Testis (tissue), 3 donors: Measurements from ENCODE around the gene EIPR1. TPM values are rescaled to one million over a fixed set of nuclear protein-coding genes. Genes with fewer than 3 reads are reported as not detected.

Experiments used
- DNase-seq: peaks from one replicate; pipeline ENCODE4 v3.0.0-alpha.2; 2019
- H3K27ac ChIP-seq, 2 donors: fragments of 200-600 bp; sonication (generic); one replicate each; pipeline ENCODE4 v1.5.1; 2019
- H3K27me3 ChIP-seq: fragments of 200-600 bp; sonication (generic); one replicate; pipeline ENCODE4 v1.5.1; 2019
- H3K36me3 ChIP-seq: fragments of 200-600 bp; sonication (generic); one replicate; pipeline ENCODE4 v1.5.1; 2017; ENCODE audit warnings: low read depth; ENCODE audit errors: missing control alignments
- H3K4me1 ChIP-seq: fragments of 200-600 bp; sonication (generic); one replicate; pipeline ENCODE4 v1.5.1; 2019
- H3K4me3 ChIP-seq, 2 donors: fragments of 200-600 bp; sonication (generic); one replicate each; pipeline ENCODE4 v1.5.1; 2017 to 2019
- H3K9me3 ChIP-seq: fragments of 200-600 bp; sonication (generic); one replicate; pipeline ENCODE4 v1.5.1; 2017
- POLR2A ChIP-seq: fragments of 450-650 bp; IDR thresholded peaks from one replicate; pipeline ENCODE4 v1.6.1; 2017; ENCODE audit warnings: antibody characterized with exemption, mild to moderate bottlenecking, moderate library complexity
- WGBS, 2 donors: methylation state at CpG; one replicate each; pipeline ENCODE4 v1.1.5; 2018; 5-methylcytosine and 5-hydroxymethylcytosine counted together
- intact Hi-C: fragments of 100-400 bp; cut with DNase I; formaldehyde crosslinking; loops from one replicate; pipeline ENCODE4 v1.15.1; 2023; ENCODE audit warnings: low total_unique reads
- polyA plus RNA-seq: library from polyadenylated mRNA; stranded (reverse); fragments of 350-450 nt; fragmentation: Illumina TruSeq; extraction: RNeasy Lipid Tissue Mini Kit (QIAGEN cat#74804); gene quantifications from one replicate; pipeline ENCODE4 v1.2.3, GENCODE V29; 2014; ENCODE audit warnings: low read depth, low replicate concordance; ENCODE audit not compliant: insufficient read depth
- total RNA-seq, 2 donors: library from RNA; depleted of rRNA; stranded (reverse); fragments of >200 nt; gene quantifications; one replicate each; pipeline ENCODE4 v1.2.3, GENCODE V29; 2016
- TF ChIP-seq, protein P1 (sequence below), 3 experiments: fragments of 450-650 bp in 2 of 3; fragments of 200-600 bp in 1 of 3; sonication (generic) in 1 of 3; IDR thresholded peaks; one replicate each; pipeline ENCODE4 v1.5.1; 2016 to 2019; ENCODE audit warnings: antibody characterized with exemption in 3 of 3, mild to moderate bottlenecking in 2 of 3, moderate library complexity in 1 of 3

Gene EIPR1
- total and polyA plus RNA-seq, 3 donors from 2014 or later, result 31.5 to 40.2 (median 32.1) TPM

DNA sequence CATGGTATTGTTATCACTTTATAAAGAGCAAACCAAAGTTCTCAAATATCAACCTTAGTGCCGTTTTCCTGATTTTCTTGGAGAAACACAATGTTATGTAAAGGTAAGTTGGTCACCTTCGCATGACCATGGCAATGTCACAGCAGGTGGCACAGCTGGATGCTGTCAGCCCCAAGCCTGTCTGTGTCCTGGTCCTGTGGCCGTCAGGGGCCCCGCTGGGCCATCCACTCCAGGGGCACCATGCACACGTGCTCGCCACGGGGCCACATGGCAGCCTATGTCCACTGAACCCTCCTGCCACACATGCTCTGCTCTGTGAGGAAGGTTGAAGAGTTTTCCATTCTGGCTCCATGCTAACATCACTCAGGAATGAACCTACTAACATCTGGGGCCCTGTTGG lies 85.9 kb downstream of the EIPR1 start:
- Histone ChIP-seq H3K9me3 (no peaks in the 10 kb centered on the region), H3K27ac (no peak overlapping the region), H3K4me3 (no peak overlapping the region), H3K27me3 (no peaks in the 10 kb centered on the region), H3K36me3 (no peaks in the 10 kb centered on the region), H3K4me1 (no peaks in the 10 kb centered on the region)
- 94% methylated on average over 7 of the region's 7 CpGs for WGBS, 2 donors
- intact Hi-C loops, result no loop called here
- no peak for DNase-seq
- TF ChIP-seq, protein P1, sequence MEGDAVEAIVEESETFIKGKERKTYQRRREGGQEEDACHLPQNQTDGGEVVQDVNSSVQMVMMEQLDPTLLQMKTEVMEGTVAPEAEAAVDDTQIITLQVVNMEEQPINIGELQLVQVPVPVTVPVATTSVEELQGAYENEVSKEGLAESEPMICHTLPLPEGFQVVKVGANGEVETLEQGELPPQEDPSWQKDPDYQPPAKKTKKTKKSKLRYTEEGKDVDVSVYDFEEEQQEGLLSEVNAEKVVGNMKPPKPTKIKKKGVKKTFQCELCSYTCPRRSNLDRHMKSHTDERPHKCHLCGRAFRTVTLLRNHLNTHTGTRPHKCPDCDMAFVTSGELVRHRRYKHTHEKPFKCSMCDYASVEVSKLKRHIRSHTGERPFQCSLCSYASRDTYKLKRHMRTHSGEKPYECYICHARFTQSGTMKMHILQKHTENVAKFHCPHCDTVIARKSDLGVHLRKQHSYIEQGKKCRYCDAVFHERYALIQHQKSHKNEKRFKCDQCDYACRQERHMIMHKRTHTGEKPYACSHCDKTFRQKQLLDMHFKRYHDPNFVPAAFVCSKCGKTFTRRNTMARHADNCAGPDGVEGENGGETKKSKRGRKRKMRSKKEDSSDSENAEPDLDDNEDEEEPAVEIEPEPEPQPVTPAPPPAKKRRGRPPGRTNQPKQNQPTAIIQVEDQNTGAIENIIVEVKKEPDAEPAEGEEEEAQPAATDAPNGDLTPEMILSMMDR (IDR thresholded peaks at IDR 0.05), result no peak
- TF ChIP-seq POLR2A, result no peak

DNA sequence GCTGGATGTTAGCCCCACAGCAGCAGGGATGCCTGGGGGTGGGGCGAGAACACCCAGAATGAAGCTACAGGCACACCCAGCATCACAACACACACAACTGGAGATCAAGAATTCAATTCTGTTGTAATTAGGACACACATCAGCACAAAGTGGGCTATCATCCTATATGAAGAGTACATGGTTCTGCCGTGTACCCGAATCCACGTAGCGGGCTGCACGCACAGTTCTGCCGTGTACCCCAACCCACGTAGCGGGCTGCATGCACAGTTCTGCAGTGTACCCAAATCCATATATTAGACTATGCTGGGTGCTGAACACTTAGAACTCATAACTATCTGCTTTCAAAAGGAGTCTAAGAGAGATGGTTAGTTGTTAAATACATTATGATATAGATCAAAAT lies 86.5 kb downstream of the EIPR1 start:
- DNase-seq, result no peak
- no peaks in the 10 kb centered on the region for H3K36me3 ChIP-seq
- H3K27me3 ChIP-seq, result no peaks in the 10 kb centered on the region
- H3K9me3 ChIP-seq, result no peaks in the 10 kb centered on the region
- H3K27ac ChIP-seq, result no peak overlapping the region
- H3K4me1 ChIP-seq, result no peaks in the 10 kb centered on the region
- no peak for TF ChIP-seq POLR2A
- TF ChIP-seq, protein P1 (IDR thresholded peaks at IDR 0.05), result no peak
- intact Hi-C loops, result no loop called here
- H3K4me3 ChIP-seq, result no peak overlapping the region
- whole genome bisulfite sequencing, 2 donors, result 93 to 98% methylated on average over 8 to 9 of the region's 9 CpGs

DNA sequence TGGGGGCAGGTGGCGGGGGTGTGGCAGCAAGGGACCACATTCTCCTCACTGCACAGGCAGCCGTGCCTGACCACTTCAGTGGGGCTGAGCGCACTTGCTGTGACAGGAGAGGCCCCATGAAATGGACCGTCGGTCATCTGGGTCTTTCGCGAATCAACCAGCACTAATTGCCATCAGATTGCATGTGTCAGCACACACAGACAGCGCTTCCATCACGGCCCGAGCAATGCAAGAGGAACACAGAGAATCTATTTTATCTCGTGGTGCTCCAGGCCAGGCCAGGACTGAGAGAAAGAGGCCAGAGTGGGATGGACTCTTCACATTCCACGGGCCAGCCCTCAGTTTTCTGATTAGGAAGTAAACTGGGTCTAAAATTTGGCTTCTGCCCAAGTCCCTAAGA lies 87.0 kb downstream of the EIPR1 start:
- Histone ChIP-seq H3K27ac (no peak overlapping the region), H3K9me3 (no peaks in the 10 kb centered on the region), H3K4me1 (no peaks in the 10 kb centered on the region), H3K27me3 (no peaks in the 10 kb centered on the region), H3K36me3 (no peaks in the 10 kb centered on the region), H3K4me3 (no peak overlapping the region)
- no peak for DNase-seq
- 75 to 81% methylated on average over 12 of the region's 12 CpGs for WGBS, 2 donors
- TF ChIP-seq POLR2A, result no peak
- TF ChIP-seq, protein P1 (IDR thresholded peaks at IDR 0.05), result no peak
- intact Hi-C loops, result no loop called here

DNA sequence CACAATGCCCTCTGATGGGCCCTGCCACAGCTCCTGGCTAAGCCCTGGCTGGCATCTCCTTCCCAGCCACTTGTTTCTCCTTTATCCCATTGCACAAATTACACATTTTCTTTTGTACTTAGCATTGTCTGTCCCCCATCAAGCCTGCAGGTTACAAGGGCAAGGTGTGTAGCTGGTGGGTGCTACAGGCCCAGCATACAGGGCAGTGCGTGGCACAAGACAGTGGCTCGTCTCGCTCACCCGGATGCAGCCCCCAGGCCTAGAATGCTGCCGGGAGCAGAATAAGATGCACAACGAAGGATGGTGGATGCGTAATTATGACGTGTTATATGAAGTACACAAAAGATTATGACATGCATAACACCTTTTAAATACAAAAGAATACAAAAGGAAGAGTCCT lies 87.6 kb downstream of the EIPR1 start:
- Histone ChIP-seq H3K9me3 (no peaks in the 10 kb centered on the region), H3K27ac (no peak overlapping the region), H3K4me1 (no peaks in the 10 kb centered on the region), H3K36me3 (no peaks in the 10 kb centered on the region), H3K27me3 (no peaks in the 10 kb centered on the region), H3K4me3 (no peak overlapping the region)
- TF ChIP-seq POLR2A, result no peak
- DNase-seq, result no peak
- intact Hi-C loops, result no loop called here
- 96 to 97% methylated on average over 8 of the region's 8 CpGs for WGBS, 2 donors

DNA sequence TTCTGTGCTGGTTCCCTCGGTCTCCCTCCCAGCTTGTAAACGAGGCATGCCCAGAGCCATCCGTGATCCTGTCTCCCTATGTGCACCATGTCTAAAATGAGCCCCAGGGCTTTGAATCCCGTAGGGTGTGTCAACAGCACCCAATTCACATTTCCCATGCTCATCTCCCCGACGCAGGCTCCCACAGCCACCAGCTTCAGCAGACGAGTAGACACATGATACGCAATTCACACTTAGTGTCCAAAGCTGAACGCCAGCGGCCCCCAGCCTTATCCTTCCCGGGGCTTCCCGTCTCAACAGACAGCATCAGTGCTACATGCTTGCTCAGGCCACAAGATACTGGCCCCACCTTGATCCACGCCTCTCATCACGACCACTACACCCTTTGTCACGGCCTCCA lies 88.1 kb downstream of the EIPR1 start:
- no peak overlapping the region for H3K27ac ChIP-seq
- no peak for TF ChIP-seq POLR2A
- TF ChIP-seq, protein P1 (IDR thresholded peaks at IDR 0.05), result no peak
- no peaks in the 10 kb centered on the region for H3K27me3 ChIP-seq
- no peak overlapping the region for H3K4me3 ChIP-seq
- intact Hi-C loops, result no loop called here
- DNase-seq, result no peak
- 96 to 97% methylated on average over 12 to 15 of the region's 15 CpGs for WGBS, 2 donors
- H3K9me3 ChIP-seq, result no peaks in the 10 kb centered on the region
- H3K36me3 ChIP-seq, result no peaks in the 10 kb centered on the region
- no peaks in the 10 kb centered on the region for H3K4me1 ChIP-seq
